IPS-NIHi7 (cell line): ENCODE measurements around the gene KLF7.

Source experiments
- DNase-seq: peaks from one replicate; pipeline ENCODE4 v3.0.0; 2012; ENCODE audit warnings: mixed read lengths; ENCODE audit errors: extremely low spot score

The KLF7 gene

DNA sequence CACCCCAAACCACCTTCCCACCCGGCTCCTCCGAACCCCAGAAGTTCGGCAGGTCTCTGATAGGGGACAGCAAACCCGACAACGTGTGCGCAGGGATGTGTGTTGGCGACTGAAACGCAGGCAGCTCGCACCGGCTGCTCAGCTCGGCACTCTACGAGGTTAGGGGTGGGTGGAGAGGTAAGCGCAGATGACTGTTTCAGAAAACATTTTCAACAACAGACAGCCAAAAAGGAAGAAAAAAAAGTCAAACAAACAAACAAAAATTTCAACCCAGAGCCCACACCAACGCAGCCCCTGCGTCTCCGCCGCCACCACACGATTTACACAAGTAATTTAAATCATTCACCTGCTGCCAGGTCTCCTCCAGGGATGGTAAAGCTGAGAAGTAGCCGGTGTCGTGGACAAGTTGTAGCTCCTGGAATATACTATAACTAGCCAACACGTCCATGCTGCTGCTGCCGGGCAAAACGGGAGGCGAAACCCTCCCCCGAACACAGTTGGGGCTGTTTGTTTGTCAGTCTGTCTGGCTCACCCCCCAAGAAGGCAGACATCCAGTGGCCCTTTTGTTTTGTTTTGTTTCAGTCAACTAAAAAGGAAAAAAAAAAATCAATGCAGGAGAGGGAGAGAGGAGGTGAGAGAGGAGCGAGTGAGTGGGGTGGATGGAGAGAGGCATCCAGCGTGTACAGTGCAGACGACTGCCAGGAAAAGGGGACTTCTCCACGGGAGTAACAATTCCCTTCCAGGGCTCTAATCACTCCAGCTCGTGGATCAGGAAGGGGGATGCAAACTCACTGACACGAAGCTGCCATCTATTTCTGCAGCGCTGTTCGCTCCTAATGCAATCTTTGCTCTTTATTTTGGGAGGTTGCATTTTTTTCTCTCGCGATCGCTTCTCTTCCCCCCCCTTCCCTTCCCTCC is at the start of gene KLF7:
KLF7 (minus strand) TSS at position 828 of the 918 bp plus-strand sequence; CDS start at position 448, 380 bp downstream.
- DNase-seq, result no peak

DNA sequence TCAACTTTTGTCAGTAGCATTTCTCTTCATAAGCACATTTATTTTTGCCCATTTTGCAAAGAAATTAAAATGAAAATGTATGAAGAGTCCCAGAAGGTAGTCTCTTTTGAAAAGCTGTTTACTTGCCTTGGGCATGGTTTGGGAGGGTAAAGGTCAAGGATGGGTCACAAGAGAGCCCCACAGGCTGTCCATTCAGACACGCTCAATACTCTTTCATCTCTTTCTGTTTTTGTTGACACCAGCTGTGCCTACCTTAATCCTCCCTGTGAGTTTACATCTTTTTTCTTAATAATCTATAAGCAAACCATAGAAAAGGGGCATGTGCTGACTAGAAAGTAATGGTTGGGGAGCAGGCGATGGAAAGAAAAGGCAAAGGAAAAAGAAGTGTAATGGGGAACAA is 49.6 kb upstream of the KLF7 start:
- no peak for DNase-seq

DNA sequence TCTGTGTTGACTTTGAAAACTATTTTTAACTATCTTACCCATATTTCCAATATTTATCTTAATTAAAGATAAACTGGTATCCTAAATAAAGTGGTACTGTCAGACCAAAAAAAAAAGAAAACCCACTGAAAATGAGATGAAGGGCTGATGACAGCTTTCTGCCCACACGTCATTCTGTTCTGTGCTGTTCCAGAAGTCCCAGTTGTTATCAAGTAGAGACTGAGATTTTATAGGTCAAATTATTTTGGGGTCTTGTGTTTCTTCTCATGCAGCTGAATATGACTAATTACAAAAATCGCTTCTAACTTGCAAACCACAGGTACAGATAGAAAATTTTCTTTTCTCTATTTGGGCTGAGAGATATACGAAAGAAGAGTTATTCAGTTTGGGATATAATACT is 48.7 kb upstream of the KLF7 start:
- DNase-seq, result no peak

DNA sequence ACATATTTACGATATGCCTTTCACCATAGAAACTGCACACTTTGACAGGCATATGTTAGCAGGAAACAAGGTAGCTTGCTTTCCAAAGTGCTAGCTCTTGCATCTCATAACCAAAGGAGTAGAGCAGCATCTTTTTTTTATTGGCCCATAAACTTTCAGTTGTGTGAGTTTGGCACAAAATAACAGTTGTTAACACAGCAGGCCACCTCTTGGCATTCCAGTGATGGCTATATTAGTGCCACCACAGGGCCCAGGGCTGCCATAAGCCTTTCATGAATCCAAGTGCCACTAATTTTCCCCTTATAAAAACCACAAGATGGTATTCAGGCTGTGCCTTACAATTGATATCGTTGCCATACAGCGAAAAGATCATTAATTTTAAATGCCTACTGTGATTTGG is 40.3 kb upstream of the KLF7 start:
- no peak for DNase-seq

DNA sequence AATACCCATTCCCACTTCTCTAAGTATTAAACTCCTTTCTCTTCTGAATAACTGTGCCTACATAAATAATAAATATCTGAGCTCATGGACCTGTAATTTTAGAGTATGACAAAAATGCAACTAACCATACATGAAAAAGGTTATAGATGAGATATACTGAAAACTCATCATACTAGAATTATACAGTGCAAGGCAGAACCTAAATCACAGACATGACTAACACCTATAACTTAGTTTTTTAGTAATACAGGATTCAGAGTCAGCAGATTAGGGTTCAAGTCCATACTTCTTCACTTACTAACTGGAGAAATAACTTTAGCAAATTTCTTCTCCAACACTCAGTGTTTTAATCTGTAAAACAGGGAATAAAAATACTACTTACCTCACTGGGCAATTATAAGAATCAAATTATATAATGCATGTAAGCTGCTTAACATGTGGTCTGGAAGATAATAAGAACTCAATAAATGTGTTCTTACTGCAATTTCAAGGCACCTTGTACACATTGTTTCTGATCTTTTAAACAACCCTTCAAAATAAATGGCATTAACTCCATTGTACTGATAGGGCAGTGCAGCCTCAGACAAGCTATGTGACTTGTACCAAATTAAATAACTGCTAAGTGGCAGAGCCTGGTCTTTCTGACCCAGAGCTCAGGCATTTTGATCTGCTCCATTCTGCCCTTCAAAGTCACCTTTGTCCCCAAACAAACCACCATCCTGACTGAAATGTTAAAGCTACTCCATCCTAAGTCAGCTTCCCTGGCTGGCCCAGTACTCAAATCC is 39.6 kb upstream of the KLF7 start:
- no peak for DNase-seq

DNA sequence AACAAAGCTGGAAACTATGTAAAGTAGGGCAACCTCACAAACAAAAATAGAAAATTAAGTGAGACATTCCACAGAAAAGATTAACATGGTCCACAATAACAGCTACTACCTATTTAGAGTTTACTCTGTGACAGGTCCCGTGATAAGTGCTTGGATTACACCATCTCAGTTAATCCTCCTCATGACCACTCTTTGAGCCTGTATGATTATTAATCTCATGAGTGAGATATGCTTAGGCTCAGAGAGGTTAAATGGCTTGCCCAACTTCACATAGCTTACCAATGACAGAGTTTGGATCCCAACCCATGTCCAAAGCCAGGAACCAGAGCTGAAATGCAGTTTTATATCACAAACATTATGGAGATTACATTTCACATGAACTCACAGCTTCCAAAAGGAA is 37.3 kb upstream of the KLF7 start:
- no peak for DNase-seq

DNA sequence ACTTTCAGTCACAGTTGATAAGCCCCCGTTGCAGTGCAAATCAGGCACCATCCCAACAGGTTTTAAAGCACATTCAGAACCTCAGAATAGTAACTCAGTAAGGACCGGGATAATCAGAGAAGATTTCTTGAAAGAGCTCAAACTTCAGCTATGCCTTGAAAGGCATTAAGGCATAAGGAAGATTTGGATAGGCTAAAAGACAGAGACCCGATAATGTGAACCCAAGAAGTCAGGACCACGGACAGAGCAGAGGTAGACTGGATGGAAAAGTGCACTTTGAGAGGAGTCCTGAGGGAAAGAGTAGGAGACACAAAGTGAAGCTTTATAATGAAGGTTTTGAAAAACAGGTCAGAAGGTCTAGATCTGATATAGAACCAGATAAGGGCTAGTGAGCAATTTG is 36.9 kb upstream of the KLF7 start:
- DNase-seq, result peak; percentile 60

DNA sequence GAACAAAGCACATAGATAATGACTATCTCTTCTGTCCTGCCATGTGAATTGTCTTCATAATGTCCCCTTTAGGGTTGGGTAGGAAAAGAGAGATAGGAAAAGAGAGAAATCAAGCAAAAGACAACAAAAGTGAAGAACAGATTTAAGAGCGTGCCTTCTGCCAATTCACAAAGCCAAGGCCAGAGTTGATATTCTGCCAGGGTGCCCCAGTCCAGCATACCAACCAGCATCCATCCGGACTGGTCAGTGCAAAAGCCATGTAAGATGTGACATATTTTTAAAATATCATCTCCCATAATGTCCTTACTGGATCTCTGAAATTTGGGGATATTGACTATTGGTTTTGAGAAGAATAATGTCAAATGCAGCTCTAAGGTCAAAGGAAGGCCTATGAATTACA is 35.7 kb upstream of the KLF7 start:
- no peak for DNase-seq

DNA sequence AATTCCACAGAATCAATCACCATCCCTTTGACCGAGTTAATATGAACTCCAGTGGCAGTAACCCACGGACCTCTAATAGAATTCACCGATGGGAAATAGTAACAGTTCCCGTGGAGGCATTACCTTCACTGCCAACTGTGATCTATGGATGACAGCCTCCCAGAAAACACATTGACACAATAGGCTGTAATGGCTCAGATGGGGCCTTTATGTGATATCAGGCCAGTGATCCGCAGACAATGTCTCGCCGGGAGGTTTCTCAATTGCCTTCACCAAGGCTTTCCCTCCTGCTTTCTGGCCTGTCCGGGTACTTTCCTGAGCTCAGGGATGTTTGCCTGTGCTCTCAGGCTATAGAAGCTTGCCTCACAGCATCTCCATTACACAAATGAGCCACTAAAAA is 34.4 kb upstream of the KLF7 start:
- DNase-seq, result no peak

DNA sequence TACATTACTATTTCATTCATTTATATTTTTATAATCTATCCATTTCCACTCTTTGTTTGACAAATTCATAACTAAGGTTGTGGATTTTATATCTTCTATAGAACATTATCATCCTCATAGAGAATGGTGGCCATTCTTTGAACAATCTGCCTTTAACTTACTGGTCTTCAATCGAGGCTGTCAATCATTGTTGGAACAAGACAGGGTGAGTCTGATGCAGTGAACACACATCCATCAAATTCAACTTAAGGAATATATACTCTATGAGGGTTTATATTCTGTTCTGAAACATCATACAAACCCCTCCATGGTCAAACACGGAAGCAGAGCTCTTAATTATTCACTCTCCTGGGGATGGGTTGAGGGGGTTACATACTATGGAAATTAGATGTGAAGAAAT is 28.3 kb upstream of the KLF7 start:
- DNase-seq, result no peak

DNA sequence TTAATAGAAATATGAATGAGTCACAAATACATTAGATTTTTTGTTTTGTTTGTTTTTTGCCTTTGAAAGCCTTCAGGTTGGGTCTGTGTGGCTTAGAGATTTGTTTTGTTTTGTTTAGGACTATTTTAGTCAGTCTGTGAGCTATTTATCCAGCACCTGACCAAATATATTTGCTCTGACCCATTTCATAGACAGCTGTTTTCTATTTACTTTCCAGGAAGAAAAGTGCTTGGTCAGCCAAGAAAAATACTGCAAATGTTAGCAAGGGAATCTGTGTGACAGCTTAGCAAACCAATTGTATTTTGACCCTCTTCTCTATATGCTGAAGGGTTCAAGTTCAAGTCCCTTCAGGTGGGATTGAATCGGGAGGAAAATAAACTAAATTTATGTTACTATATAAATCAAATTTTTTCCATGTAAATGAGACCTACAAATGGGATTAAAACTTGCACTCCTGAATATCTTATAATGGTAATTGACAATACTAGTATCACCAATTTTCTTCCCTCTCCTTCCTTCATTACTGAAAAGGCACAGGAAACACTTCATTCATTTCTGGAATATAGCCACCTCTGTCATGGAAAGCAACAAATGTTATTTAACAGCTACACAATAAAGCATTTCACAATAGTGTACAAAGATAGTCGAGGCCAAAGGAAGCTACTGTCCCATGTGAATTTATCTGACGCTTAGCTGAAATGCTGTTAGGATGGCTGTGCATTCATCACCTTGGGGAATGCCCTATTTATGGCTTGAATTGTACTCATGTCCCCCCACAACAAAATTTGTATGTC is 23.1 kb upstream of the KLF7 start:
- no peak for DNase-seq

DNA sequence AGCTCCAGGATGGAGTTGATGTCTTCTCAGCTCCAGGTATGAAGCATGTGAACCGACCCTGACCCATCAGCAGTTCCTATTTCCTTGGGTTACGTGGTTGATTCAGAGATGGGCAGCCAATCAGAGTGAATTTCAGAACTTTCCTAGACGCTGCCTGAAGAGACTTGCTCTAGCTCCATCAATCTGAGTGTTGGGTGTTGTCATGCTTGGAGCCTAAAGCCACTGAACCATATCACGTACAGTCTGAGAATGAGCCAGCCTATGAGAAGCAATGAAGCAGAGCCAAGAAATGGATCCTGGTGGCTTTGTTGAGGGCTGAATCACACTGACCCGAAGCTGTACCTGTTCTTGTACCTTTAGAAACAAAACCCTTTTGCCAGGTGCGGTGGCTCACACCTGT is 19.6 kb upstream of the KLF7 start:
- DNase-seq, result no peak

DNA sequence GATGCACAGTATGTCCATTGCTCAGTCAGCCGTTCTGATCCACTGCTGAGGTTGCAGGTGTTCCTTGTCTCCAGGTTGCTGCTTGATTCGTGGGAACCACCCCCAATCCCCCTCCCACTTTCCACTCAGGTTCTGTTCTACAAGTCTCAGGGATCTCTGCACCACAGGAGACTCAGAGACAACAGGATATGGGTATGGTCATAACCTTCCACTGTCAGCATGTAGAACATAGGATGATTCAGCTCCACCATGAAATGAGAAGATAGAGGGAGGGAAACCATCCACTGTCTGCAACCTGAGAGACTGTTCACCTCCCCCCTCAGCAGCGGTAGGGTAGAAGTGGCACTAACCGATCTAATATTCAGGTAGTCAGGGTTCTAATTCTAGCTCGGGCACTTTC is 19.0 kb upstream of the KLF7 start:
- no peak for DNase-seq

DNA sequence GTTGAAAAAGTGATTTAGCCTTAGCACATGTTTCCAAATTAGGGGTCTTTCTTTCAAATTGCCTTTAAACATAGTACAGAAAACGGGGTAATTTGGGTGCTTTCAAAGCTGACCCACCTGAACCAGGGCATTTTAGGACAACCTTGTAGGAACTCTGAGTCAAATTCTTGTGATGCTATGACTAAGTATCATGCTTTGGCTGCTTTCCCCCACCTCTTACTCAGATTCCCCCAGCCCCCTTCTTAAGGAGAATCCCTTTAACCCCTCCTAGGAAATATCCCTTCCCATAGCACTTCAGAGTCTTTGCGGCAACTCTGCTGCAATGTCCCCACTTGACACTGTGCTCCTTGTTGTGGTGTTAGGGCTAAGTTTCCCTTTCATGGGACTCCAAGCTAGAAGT is 18.6 kb upstream of the KLF7 start:
- no peak for DNase-seq

DNA sequence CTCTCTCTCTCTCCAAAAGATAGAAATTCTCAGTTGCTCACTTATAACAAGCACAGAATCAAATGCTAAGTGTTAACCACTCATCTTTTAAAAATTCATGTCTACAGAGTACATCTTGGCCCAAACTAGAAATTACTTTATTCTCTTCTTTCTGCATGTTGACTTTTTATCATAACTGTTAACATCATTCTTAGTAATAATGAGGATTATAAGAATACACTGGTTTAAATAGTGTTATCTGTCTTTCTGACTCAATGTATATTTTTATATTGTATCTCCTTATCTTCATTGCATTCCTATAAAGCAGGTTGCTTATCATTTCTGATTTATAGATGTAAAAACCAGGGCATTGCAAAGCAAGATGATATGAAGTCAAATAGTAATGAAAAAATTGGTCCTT is 17.8 kb upstream of the KLF7 start:
- DNase-seq, result no peak

DNA sequence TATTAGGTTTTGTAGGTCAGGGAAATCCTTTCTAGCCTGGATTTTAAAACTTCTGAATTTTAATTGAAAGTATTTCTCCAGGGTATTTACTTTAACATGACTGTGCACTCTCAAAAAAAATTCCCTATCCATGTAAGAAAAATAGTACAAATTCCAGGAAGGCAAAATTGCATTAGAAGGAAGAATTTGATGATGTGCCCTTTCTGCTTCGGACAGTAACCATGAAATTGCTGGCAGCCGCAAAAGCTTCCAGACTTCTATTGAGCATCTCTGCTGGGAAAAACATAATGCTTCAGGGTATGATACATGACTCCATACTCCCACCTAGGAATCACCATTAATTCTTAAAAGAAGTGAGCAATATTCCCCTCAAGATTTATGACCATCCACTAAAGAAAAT is 17.2 kb upstream of the KLF7 start:
- DNase-seq, result no peak

DNA sequence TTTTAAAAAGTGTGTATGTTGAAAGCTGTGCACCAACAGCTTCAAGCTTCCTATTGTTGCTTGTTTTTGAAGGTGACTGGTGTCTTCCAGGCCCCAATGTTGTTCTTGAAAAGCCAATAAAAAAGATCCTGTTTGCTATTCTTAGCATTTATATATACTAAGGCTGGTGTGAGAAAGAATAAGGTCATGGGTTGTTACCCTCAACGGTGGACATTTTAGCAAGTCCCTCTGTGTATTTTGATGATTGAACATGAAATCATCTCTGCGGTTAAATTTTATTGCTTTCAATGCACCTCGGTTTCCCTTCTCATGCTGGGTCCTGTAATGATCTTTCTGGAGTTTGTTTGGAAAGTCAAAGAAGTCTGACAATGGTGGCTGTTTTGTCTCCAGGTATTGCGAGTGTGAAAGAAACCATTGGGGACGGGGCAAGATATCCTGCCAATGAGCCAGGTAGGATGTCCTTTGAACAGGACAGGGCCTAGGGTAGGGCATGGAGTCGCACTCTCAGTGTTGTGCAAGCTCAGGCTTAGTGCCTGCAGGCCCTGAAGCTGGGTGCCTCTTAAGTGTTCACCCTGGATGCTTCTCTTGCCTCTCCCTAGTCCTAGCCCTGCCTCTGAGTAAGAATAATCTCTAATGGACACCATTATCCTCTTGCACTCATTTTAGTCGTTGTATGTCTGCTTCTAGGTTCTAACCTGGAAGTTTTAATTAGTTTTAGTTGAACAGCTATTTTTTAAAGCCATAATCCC is 16.0 kb upstream of the KLF7 start:
- DNase-seq, result no peak

DNA sequence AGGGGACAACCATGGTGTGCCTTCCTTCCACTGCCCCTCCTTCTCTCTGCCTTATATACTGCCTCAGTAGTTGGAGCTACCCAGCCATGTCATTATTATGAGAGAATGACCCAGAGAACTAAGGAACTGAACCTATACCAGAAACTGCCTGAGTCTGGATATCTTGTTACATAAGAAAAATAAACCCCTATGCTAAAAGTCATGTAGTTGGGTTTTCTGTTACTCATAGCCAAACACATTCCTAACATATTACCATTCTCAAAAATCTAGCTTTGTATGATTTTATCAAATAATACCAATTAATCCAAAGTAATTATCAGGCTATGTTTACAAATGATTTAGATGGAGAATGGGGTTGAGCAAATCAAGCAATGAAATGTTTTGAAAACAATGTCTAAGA is 15.0 kb upstream of the KLF7 start:
- DNase-seq, result no peak

DNA sequence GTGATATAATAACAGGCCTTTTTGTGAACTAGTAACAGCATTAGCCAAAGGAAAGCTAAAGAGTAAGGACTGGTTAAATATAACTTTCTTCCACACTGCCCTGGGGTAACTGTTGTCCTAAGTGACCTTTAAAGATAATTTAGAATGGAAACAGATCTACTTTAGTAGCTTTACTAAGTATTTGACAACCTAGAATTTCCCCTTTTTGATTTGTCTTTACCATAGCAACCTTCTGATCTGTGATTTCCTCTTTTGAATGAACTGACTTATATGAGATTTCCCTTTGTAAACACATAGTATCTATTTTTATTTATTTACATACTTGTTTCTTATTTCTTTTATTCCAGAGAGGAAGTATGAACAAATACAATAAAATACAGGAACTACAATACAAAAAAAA is 10.5 kb upstream of the KLF7 start:
- no peak for DNase-seq

DNA sequence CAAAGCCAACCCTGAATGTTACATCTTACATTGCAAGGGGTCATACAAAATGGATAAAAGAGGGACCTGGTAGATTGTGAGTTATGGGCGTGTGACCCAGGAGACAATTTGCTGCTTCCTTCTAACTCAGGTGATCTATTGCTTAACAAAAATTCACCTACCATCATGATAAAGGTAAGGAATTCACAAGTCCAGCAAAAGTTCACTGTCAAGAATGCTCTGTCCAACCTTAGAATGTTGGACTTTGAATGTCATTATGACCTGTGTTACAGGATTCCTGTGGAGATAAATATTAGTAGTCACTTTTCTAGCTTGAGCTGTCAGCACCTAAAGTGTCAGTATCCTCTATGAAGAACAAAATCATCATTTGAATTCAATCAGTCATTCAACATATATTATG is 7.9 kb upstream of the KLF7 start:
- DNase-seq, result no peak

DNA sequence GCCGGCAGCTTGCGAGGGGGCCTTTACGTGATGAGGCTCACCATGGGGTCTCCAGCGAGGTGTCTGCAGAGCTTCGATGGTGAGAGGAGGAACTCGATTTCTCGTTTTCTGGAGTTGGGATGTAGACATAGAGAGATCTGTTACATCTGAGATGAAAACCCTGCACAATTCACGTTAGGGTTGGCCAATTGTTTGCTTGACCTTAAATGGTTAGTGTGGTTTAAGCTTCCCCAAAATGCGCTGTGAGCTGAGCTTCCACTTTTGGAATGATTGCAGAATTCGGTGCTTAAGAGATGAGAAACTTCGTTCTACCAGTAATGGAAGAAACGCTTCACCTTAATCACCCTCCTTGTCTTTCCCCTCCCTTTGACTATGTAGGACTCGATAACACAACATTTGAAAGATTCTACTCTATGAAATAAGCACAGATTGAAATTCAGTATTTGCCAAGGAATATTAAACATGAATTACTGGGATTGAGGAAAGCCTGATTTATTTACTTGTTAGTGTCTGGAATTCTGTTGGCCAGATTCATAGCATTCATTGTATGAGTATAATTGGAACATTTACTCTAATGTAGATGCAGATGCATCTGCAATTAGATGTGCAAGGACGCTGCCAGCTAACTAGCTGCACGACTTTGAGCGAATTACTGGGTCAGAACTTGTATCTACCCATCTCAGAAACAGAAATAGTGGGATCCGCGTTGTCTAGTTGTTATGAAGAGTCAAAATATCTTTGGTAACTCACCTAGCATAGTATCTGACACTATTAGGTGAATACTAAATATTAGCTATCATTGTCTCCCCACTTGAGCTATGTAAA is 1.6 kb upstream of the KLF7 start:
- DNase-seq, result no peak
